Mononuclear cell (primary cell): Measurements from ENCODE around the gene TMEM164. TPM values are rescaled to one million over a fixed set of nuclear protein-coding genes. Genes with fewer than 3 reads are reported as not detected.

ENCODE experiments used
- H3K27me3 ChIP-seq: 2 replicates; pipeline ENCODE4 v1.6.0; 2011; ENCODE audit warnings: low read length, control low read depth; ENCODE audit not compliant: insufficient read depth
- H3K4me1 ChIP-seq: 2 replicates; pipeline ENCODE4 v1.5.1; 2011; ENCODE audit warnings: mild to moderate bottlenecking, low read length, control low read depth; ENCODE audit not compliant: insufficient read depth
- H3K4me3 ChIP-seq: 2 replicates; pipeline ENCODE4 v1.5.1; 2011; ENCODE audit warnings: mild to moderate bottlenecking, low read length, moderate library complexity
- H3K9me3 ChIP-seq: 2 replicates; pipeline ENCODE4 v1.5.1; 2011; ENCODE audit warnings: low read depth, mild to moderate bottlenecking, control low read depth, low read length
- total RNA-seq: library from RNA; depleted of rRNA; stranded (reverse); fragments of >200 nt; gene quantifications from one replicate; pipeline ENCODE4 v1.2.3, GENCODE V29; 2012

Gene TMEM164
- total RNA-seq, 1 donor: 13.5 TPM

GRCh38 chrX:110182865-110183264 lies 180.0 kb downstream of the TMEM164 start:
- Histone ChIP-seq H3K4me1 (no peaks in the 10 kb centered on the region), H3K27me3 (no peaks in the 10 kb centered on the region), H3K4me3 (no peak overlapping the region), H3K9me3 (no peaks in the 10 kb centered on the region)

- H3K27me3 ChIP-seq: no peaks in the 10 kb centered on the region
These were observed 180.4 kb downstream of the TMEM164 start for GRCh38 chrX:110183314-110183713.

GRCh38 chrX:110188701-110189558 lies 186.0 kb downstream of the TMEM164 start:
- no peak overlapping the region for H3K4me3 ChIP-seq
- H3K27me3 ChIP-seq: no peaks in the 10 kb centered on the region
- no peaks in the 10 kb centered on the region for H3K9me3 ChIP-seq
- H3K4me1 ChIP-seq: peaks cover 8% of the 10 kb centered on the region

More at GRCh38 chrX:110183314-110183713, 180.4 kb downstream of the TMEM164 start:
- Histone ChIP-seq H3K9me3 (no peaks in the 10 kb centered on the region), H3K4me1 (no peaks in the 10 kb centered on the region), H3K4me3 (no peak overlapping the region)

DNA sequence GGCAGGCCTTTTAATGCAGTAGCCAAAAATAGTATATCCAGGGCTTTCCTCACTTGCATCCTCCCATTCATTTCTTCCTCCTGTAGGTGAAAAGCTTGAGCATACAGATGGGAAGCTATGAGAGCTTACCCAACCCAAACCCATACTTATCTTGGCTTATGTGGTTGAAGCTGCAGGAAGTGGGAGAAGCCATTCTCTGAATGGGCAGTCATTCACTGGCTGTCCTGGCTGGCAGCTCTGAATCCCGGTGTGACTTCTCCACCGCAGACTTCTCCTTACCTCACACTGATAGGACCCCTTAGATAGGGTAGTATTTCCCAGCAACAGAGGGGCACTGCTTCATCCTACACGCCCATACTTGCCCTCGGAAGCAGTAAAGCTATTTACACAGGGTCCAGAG lies 189.6 kb downstream of the TMEM164 start:
- Histone ChIP-seq H3K4me1 (peaks cover 8% of the 10 kb centered on the region), H3K9me3 (no peaks in the 10 kb centered on the region), H3K4me3 (no peak overlapping the region), H3K27me3 (no peaks in the 10 kb centered on the region)

DNA sequence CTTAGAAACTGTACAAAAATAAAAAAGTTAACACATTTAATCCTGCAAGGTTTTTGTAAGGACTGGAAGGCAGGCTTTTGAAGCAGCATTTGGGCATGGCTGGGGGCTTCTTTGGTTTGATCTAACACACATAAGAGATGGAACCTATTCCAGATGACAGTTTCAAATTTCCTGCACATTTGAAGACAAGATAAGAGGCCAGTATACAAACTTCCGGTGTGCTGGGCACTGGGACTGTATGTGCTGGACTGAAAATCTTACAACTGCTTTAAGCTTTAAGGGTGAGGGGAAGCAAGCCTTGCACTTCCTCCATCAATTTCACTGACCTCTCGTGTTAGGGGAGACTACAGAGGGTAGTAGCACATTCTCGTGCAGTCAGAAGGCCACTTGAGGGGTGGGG lies 192.1 kb downstream of the TMEM164 start:
- no peak overlapping the region for H3K4me3 ChIP-seq
- H3K9me3 ChIP-seq: no peaks in the 10 kb centered on the region
- H3K4me1 ChIP-seq: no peaks in the 10 kb centered on the region
- no peaks in the 10 kb centered on the region for H3K27me3 ChIP-seq

GRCh38 chrX:110201799-110202198 lies 198.9 kb downstream of the TMEM164 start:
- H3K4me3 ChIP-seq: no peak overlapping the region
- H3K4me1 ChIP-seq: no peaks in the 10 kb centered on the region
- H3K27me3 ChIP-seq: no peaks in the 10 kb centered on the region
- no peaks in the 10 kb centered on the region for H3K9me3 ChIP-seq

- no peak overlapping the region for H3K4me3 ChIP-seq
- no peaks in the 10 kb centered on the region for H3K9me3 ChIP-seq
- no peaks in the 10 kb centered on the region for H3K4me1 ChIP-seq
- no peaks in the 10 kb centered on the region for H3K27me3 ChIP-seq
These were observed 202.1 kb downstream of the TMEM164 start for GRCh38 chrX:110204986-110205385.

DNA sequence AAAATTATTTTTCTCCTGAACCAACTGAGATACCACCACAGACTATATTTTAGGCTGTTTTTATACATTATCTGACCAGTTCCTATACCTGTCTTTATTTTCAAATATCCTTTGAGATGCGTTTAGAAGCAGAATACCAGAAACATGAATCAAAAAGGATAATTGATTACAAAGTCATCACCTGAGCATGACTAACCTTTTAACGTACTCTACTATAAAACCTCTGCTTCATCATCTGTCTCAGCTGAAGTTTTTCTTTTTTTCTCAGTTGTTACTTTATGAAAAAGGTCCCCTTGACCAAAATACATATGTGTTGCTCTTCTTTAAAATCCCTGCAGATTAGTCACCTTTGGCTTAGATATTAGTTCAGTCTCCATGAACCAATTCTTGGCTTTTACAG lies 205.2 kb downstream of the TMEM164 start:
- Histone ChIP-seq H3K4me3 (no peak overlapping the region), H3K4me1 (no peaks in the 10 kb centered on the region), H3K27me3 (no peaks in the 10 kb centered on the region), H3K9me3 (no peaks in the 10 kb centered on the region)

- no peak overlapping the region for H3K4me3 ChIP-seq
- no peaks in the 10 kb centered on the region for H3K4me1 ChIP-seq
- H3K27me3 ChIP-seq: no peaks in the 10 kb centered on the region
- no peaks in the 10 kb centered on the region for H3K9me3 ChIP-seq
These were observed 207.7 kb downstream of the TMEM164 start for GRCh38 chrX:110210417-110211139.

- Histone ChIP-seq H3K9me3 (no peaks in the 10 kb centered on the region), H3K4me3 (no peak overlapping the region), H3K4me1 (no peaks in the 10 kb centered on the region), H3K27me3 (no peaks in the 10 kb centered on the region)
These were observed 208.4 kb downstream of the TMEM164 start for GRCh38 chrX:110211340-110211739.

GRCh38 chrX:110212299-110212698 lies 209.4 kb downstream of the TMEM164 start:
- H3K9me3 ChIP-seq: no peaks in the 10 kb centered on the region

DNA sequence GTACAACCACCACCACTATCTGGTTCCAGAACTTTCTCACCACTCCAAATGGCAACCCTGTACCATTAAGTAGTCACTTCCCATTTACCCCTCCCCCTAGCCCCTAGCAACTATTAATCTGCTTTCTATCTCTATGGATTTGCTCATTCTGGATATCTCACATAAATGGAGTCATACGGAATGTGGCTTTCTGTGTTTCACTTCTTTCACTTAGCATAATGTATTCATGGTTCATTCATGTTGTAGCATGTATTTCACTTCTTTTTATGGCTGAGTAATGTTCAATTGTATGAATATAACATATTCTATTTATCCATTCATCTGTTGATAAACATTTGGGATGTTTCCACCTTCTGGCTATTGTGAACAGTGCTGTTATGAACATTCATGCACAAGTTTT lies 210.3 kb downstream of the TMEM164 start:
- H3K4me1 ChIP-seq: no peaks in the 10 kb centered on the region
- no peaks in the 10 kb centered on the region for H3K27me3 ChIP-seq
- no peak overlapping the region for H3K4me3 ChIP-seq
- H3K9me3 ChIP-seq: no peaks in the 10 kb centered on the region

More at GRCh38 chrX:110212299-110212698, 209.4 kb downstream of the TMEM164 start:
- H3K4me1 ChIP-seq: no peaks in the 10 kb centered on the region
- no peak overlapping the region for H3K4me3 ChIP-seq
- no peaks in the 10 kb centered on the region for H3K27me3 ChIP-seq

DNA sequence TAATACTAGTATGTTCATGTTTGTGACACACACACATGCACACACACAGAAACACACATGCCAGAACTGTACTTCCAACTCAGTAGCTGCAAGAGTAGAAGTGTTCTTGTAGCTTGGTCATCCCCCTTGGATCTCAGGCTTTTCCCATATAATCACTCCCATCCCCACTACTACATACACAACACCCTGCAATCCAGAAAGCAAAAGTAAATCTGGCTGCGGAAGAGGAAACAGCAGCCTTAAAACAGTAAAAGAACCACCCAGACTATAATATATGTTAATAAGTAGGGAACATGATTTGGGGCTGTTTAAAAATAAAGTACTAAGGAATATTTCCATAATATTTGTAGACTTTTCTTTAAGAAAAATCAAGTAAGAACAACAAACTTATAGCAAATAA lies 211.8 kb downstream of the TMEM164 start:
- no peak overlapping the region for H3K4me3 ChIP-seq

DNA sequence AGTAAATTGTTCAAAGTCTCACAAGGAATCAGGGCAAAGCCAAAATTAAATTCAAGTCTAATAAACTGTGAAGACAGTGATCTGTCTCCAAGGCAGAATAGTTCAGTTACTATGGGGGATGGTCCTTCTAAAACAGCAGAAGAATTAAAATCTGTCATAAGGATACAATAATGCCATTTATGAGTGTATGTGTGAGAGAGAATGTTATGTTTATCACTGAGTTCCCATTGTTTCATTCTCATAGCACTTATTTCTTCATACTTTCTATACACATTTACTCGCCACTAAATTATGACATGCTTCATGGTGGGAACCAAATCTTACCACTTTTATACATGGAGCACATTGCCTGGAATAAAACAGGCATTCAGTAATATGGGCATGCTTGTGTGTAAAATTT lies 212.5 kb downstream of the TMEM164 start:
- H3K4me1 ChIP-seq: no peaks in the 10 kb centered on the region
- no peak overlapping the region for H3K4me3 ChIP-seq
- no peaks in the 10 kb centered on the region for H3K27me3 ChIP-seq
- H3K9me3 ChIP-seq: no peaks in the 10 kb centered on the region

More for the DNA sequence above, 211.8 kb downstream of the TMEM164 start:
- Histone ChIP-seq H3K4me1 (no peaks in the 10 kb centered on the region), H3K27me3 (no peaks in the 10 kb centered on the region), H3K9me3 (no peaks in the 10 kb centered on the region)

GRCh38 chrX:110216027-110216426 lies 213.1 kb downstream of the TMEM164 start:
- Histone ChIP-seq H3K4me3 (no peak overlapping the region), H3K27me3 (no peaks in the 10 kb centered on the region), H3K4me1 (no peaks in the 10 kb centered on the region), H3K9me3 (no peaks in the 10 kb centered on the region)
